Caco-2 (cell line): ENCODE results near the gene VPS41. TPM values are rescaled to one million over a fixed set of nuclear protein-coding genes. Genes with fewer than 3 reads are reported as not detected.

Source experiments
- BruUV-seq: library from RNA; stranded (reverse); fragments of 400-500 nt; replicated peaks from 2 replicates; lab custom pipeline; 2021; lab: Mats Ljungman, UMichigan
- CTCF ChIA-PET: fragments of 300-600 bp; sonication (Branson Sonifier 250); formaldehyde crosslinking; loops from one replicate; lab custom pipeline; 2022; ENCODE audit warnings: antibody characterized with exemption; lab: Charles Lee
- POLR2A ChIA-PET: fragments of 300-600 bp; sonication (Branson Sonifier 250); formaldehyde crosslinking; loops from one replicate; lab custom pipeline; 2022; ENCODE audit warnings: antibody characterized with exemption; lab: Charles Lee
- DNase-seq, 2 experiments: peaks; one replicate each; pipeline versions ENCODE4 v3.0.0 to v3.0.0-alpha.2; 2020 to 2022
- H3K27me3 ChIP-seq: replicated peaks from 2 replicates; pipeline ENCODE4 v1.6.0; 2011; ENCODE audit warnings: low read length; ENCODE audit not compliant: control insufficient read depth, insufficient read depth
- H3K36me3 ChIP-seq: 2 replicates; pipeline ENCODE4 v1.5.1; 2011; ENCODE audit warnings: low read length; ENCODE audit not compliant: control insufficient read depth, insufficient read depth
- H3K4me1 ChIP-seq: fragments of 250-450 bp; sonication (Bioruptor Pico); 2 replicates; pipeline ENCODE4 v1.5.1; 2020; ENCODE audit warnings: mild to moderate bottlenecking
- H3K4me3 ChIP-seq: 2 replicates; pipeline ENCODE4 v1.5.1; 2011; ENCODE audit warnings: low read depth, mild to moderate bottlenecking, control low read depth, low read length
- H3K9me3 ChIP-seq: fragments of 250-450 bp; sonication (Bioruptor Pico); 2 replicates; pipeline ENCODE4 v1.5.1; 2020; ENCODE audit warnings: mild to moderate bottlenecking, moderate library complexity
- H3K27ac Mint-ChIP-seq: one replicate; pipeline ENCODE4 v1.8.0; 2022; ENCODE audit warnings: mixed read lengths; ENCODE audit not compliant: unreplicated experiment
- H3K27me3 Mint-ChIP-seq: one replicate; pipeline ENCODE4 v1.8.0; 2022; ENCODE audit warnings: mixed read lengths; ENCODE audit not compliant: insufficient read depth, unreplicated experiment
- H3K36me3 Mint-ChIP-seq: one replicate; pipeline ENCODE4 v1.8.0; 2022; ENCODE audit warnings: mild to moderate bottlenecking, mixed read lengths; ENCODE audit not compliant: insufficient read depth, unreplicated experiment
- H3K4me1 Mint-ChIP-seq: one replicate; pipeline ENCODE4 v1.8.0; 2022; ENCODE audit warnings: low read depth, mixed read lengths; ENCODE audit not compliant: unreplicated experiment
- H3K4me3 Mint-ChIP-seq: one replicate; pipeline ENCODE4 v1.8.0; 2022; ENCODE audit warnings: mild to moderate bottlenecking, moderate library complexity, mixed read lengths; ENCODE audit not compliant: unreplicated experiment
- H3K9me3 Mint-ChIP-seq: one replicate; pipeline ENCODE4 v1.8.0; 2022; ENCODE audit warnings: mixed read lengths; ENCODE audit not compliant: unreplicated experiment
- CTCF ChIP-seq, 2 experiments: fragments of 200-600 bp in 1 of 2; IDR thresholded peaks; 1 replicate in 1 of 2; 2 replicates in 1 of 2; pipeline versions ENCODE4 v1.5.1 to v1.8.0; 2011 to 2022; ENCODE audit warnings: antibody characterized with exemption in 1 of 2, control low read depth in 1 of 2, inconsistent platforms in 1 of 2, low read depth in 1 of 2, low read length in 1 of 2, mild to moderate bottlenecking in 1 of 2, moderate library complexity in 1 of 2; ENCODE audit not compliant: insufficient read depth in 1 of 2, severe bottlenecking in 1 of 2, unreplicated experiment in 1 of 2
- intact Hi-C: fragments of 100-400 bp; cut with micrococcal nuclease; formaldehyde crosslinking; loops from one replicate; pipeline ENCODE4 v1.10.0; 2022; ENCODE audit not compliant: unreplicated experiment
- total RNA-seq: library from RNA; stranded (reverse); gene quantifications from 2 replicates; pipeline ENCODE4 v1.2.3, GENCODE V29; 2022

The VPS41 gene
- total RNA-seq, 1 experiment from 2014 or later = 86.9 TPM

GRCh38 chr7:38679419-38679818 is 229.6 kb downstream of the VPS41 start:
- Mint-ChIP-seq H3K36me3 (no peaks in the 10 kb centered on the region), H3K27ac (no peak overlapping the region), H3K27me3 (peaks cover 8% of the 10 kb centered on the region), H3K4me1 (no peaks in the 10 kb centered on the region), H3K4me3 (no peak overlapping the region), H3K9me3 (no peaks in the 10 kb centered on the region)
- BruUV-seq = no TSS peak
- H3K9me3 ChIP-seq = no peaks in the 10 kb centered on the region
- intact Hi-C loops = no loop called here
- DNase-seq = no peak
- H3K4me1 ChIP-seq = no peaks in the 10 kb centered on the region
- no peaks in the 10 kb centered on the region for H3K36me3 ChIP-seq
- CTCF ChIA-PET = no interaction called here
- POLR2A ChIA-PET = no interaction called here
- H3K4me3 ChIP-seq = no peak overlapping the region
- H3K27me3 ChIP-seq = no peaks in the 10 kb centered on the region; the same call in 1 of the 2 replicates
- no peak for TF ChIP-seq CTCF (IDR thresholded peaks at IDR 0.05; ENCODE audit: insufficient read depth in 1 of 2, low read depth in 1 of 2, low read length in 1 of 2, severe bottlenecking in 1 of 2, unreplicated experiment in 1 of 2)

- H3K27me3 Mint-ChIP-seq = peaks cover 8% of the 10 kb centered on the region
- no peak overlapping the region for H3K4me3 Mint-ChIP-seq
- H3K4me1 Mint-ChIP-seq = no peaks in the 10 kb centered on the region
- no peaks in the 10 kb centered on the region for H3K9me3 Mint-ChIP-seq
- Histone ChIP-seq H3K4me1 (no peaks in the 10 kb centered on the region), H3K27me3 (no peaks in the 10 kb centered on the region; the same call in 1 of the 2 replicates), H3K36me3 (no peaks in the 10 kb centered on the region), H3K9me3 (no peaks in the 10 kb centered on the region), H3K4me3 (no peak overlapping the region)
- intact Hi-C loops = no loop called here
- no peaks in the 10 kb centered on the region for H3K36me3 Mint-ChIP-seq
- BruUV-seq = no TSS peak
- CTCF ChIA-PET = no interaction called here
- no peak for TF ChIP-seq CTCF (IDR thresholded peaks at IDR 0.05; ENCODE audit: insufficient read depth in 1 of 2, low read depth in 1 of 2, low read length in 1 of 2, severe bottlenecking in 1 of 2, unreplicated experiment in 1 of 2)
- POLR2A ChIA-PET = no interaction called here
- DNase-seq = no peak
- H3K27ac Mint-ChIP-seq = no peak overlapping the region
These were observed 230.3 kb downstream of the VPS41 start for GRCh38 chr7:38678698-38679054.

- POLR2A ChIA-PET = no interaction called here
- Mint-ChIP-seq H3K27me3 (peaks cover 8% of the 10 kb centered on the region), H3K9me3 (no peaks in the 10 kb centered on the region), H3K27ac (no peak overlapping the region), H3K4me3 (no peak overlapping the region), H3K36me3 (no peaks in the 10 kb centered on the region), H3K4me1 (no peaks in the 10 kb centered on the region)
- Histone ChIP-seq H3K4me3 (no peak overlapping the region), H3K4me1 (no peaks in the 10 kb centered on the region), H3K9me3 (no peaks in the 10 kb centered on the region), H3K36me3 (no peaks in the 10 kb centered on the region), H3K27me3 (no peaks in the 10 kb centered on the region; the same call in 1 of the 2 replicates)
- BruUV-seq = no TSS peak
- no peak for TF ChIP-seq CTCF (IDR thresholded peaks at IDR 0.05; ENCODE audit: insufficient read depth in 1 of 2, low read depth in 1 of 2, low read length in 1 of 2, severe bottlenecking in 1 of 2, unreplicated experiment in 1 of 2)
- intact Hi-C loops = no loop called here
- CTCF ChIA-PET = no interaction called here
- DNase-seq = no peak
These were observed 230.9 kb downstream of the VPS41 start for GRCh38 chr7:38677981-38678697.
